Caco-2 (cell line): ENCODE results near the gene TUBB4B. TPM values are rescaled to one million over a fixed set of nuclear protein-coding genes. Genes with fewer than 3 reads are reported as not detected.

Source experiments
- BruUV-seq: library from RNA; stranded (reverse); fragments of 400-500 nt; replicated peaks from 2 replicates; lab custom pipeline; 2021; lab: Mats Ljungman, UMichigan
- CTCF ChIA-PET: fragments of 300-600 bp; sonication (Branson Sonifier 250); formaldehyde crosslinking; loops from one replicate; lab custom pipeline; 2022; ENCODE audit warnings: antibody characterized with exemption; lab: Charles Lee
- POLR2A ChIA-PET: fragments of 300-600 bp; sonication (Branson Sonifier 250); formaldehyde crosslinking; loops from one replicate; lab custom pipeline; 2022; ENCODE audit warnings: antibody characterized with exemption; lab: Charles Lee
- DNase-seq, 2 experiments: peaks; one replicate each; pipeline versions ENCODE4 v3.0.0 to v3.0.0-alpha.2; 2020 to 2022
- H3K27me3 ChIP-seq: replicated peaks from 2 replicates; pipeline ENCODE4 v1.6.0; 2011; ENCODE audit warnings: low read length; ENCODE audit not compliant: control insufficient read depth, insufficient read depth
- H3K36me3 ChIP-seq: 2 replicates; pipeline ENCODE4 v1.5.1; 2011; ENCODE audit warnings: low read length; ENCODE audit not compliant: control insufficient read depth, insufficient read depth
- H3K4me1 ChIP-seq: fragments of 250-450 bp; sonication (Bioruptor Pico); 2 replicates; pipeline ENCODE4 v1.5.1; 2020; ENCODE audit warnings: mild to moderate bottlenecking
- H3K4me3 ChIP-seq: 2 replicates; pipeline ENCODE4 v1.5.1; 2011; ENCODE audit warnings: low read depth, mild to moderate bottlenecking, control low read depth, low read length
- H3K9me3 ChIP-seq: fragments of 250-450 bp; sonication (Bioruptor Pico); 2 replicates; pipeline ENCODE4 v1.5.1; 2020; ENCODE audit warnings: mild to moderate bottlenecking, moderate library complexity
- H3K27ac Mint-ChIP-seq: one replicate; pipeline ENCODE4 v1.8.0; 2022; ENCODE audit warnings: mixed read lengths; ENCODE audit not compliant: unreplicated experiment
- H3K27me3 Mint-ChIP-seq: one replicate; pipeline ENCODE4 v1.8.0; 2022; ENCODE audit warnings: mixed read lengths; ENCODE audit not compliant: insufficient read depth, unreplicated experiment
- H3K36me3 Mint-ChIP-seq: one replicate; pipeline ENCODE4 v1.8.0; 2022; ENCODE audit warnings: mild to moderate bottlenecking, mixed read lengths; ENCODE audit not compliant: insufficient read depth, unreplicated experiment
- H3K4me1 Mint-ChIP-seq: one replicate; pipeline ENCODE4 v1.8.0; 2022; ENCODE audit warnings: low read depth, mixed read lengths; ENCODE audit not compliant: unreplicated experiment
- H3K4me3 Mint-ChIP-seq: one replicate; pipeline ENCODE4 v1.8.0; 2022; ENCODE audit warnings: mild to moderate bottlenecking, moderate library complexity, mixed read lengths; ENCODE audit not compliant: unreplicated experiment
- H3K9me3 Mint-ChIP-seq: one replicate; pipeline ENCODE4 v1.8.0; 2022; ENCODE audit warnings: mixed read lengths; ENCODE audit not compliant: unreplicated experiment
- CTCF ChIP-seq, 2 experiments: fragments of 200-600 bp in 1 of 2; IDR thresholded peaks; 1 replicate in 1 of 2; 2 replicates in 1 of 2; pipeline versions ENCODE4 v1.5.1 to v1.8.0; 2011 to 2022; ENCODE audit warnings: antibody characterized with exemption in 1 of 2, control low read depth in 1 of 2, inconsistent platforms in 1 of 2, low read depth in 1 of 2, low read length in 1 of 2, mild to moderate bottlenecking in 1 of 2, moderate library complexity in 1 of 2; ENCODE audit not compliant: insufficient read depth in 1 of 2, severe bottlenecking in 1 of 2, unreplicated experiment in 1 of 2
- intact Hi-C: fragments of 100-400 bp; cut with micrococcal nuclease; formaldehyde crosslinking; loops from one replicate; pipeline ENCODE4 v1.10.0; 2022; ENCODE audit not compliant: unreplicated experiment
- total RNA-seq: library from RNA; stranded (reverse); gene quantifications from 2 replicates; pipeline ENCODE4 v1.2.3, GENCODE V29; 2022

Gene TUBB4B
- total RNA-seq, 1 experiment from 2014 or later, result 487 TPM

- Mint-ChIP-seq H3K4me3 (peak overlapping the region; percentile 51), H3K27me3 (no peaks in the 10 kb centered on the region), H3K4me1 (peaks cover 6% of the 10 kb centered on the region), H3K27ac (no peak overlapping the region), H3K9me3 (no peaks in the 10 kb centered on the region), H3K36me3 (peaks cover 34% of the 10 kb centered on the region)
- TF ChIP-seq CTCF (IDR thresholded peaks at IDR 0.05; ENCODE audit: insufficient read depth in 1 of 2, low read depth in 1 of 2, low read length in 1 of 2, severe bottlenecking in 1 of 2, unreplicated experiment in 1 of 2), result no peak
- POLR2A ChIA-PET, result no interaction called here
- no TSS peak for BruUV-seq
- intact Hi-C loops, result loop anchor here (1.0 kb wide), 1 partner anchor 20 kb away; the partner anchor contains the start of gene TPRN
- Histone ChIP-seq H3K36me3 (no peaks in the 10 kb centered on the region), H3K4me1 (peaks cover 25% of the 10 kb centered on the region), H3K27me3 (no peaks in the 10 kb centered on the region), H3K4me3 (no peak overlapping the region), H3K9me3 (no peaks in the 10 kb centered on the region)
- CTCF ChIA-PET, result no interaction called here
- no peak for DNase-seq
Observed at GRCh38 chr9:137219757-137220316, 21.2 kb upstream of the TUBB4B start.

- Mint-ChIP-seq H3K4me1 (peaks cover 6% of the 10 kb centered on the region), H3K36me3 (peaks cover 33% of the 10 kb centered on the region), H3K4me3 (peak overlapping the region; percentile 51), H3K27ac (no peak overlapping the region), H3K9me3 (no peaks in the 10 kb centered on the region), H3K27me3 (no peaks in the 10 kb centered on the region)
- no peaks in the 10 kb centered on the region for H3K36me3 ChIP-seq
- no peak for DNase-seq
- no peaks in the 10 kb centered on the region for H3K9me3 ChIP-seq
- intact Hi-C loops, result no loop called here
- POLR2A ChIA-PET, result no interaction called here
- CTCF ChIA-PET, result interaction anchor here (0.7 kb wide), 1 partner anchor 16 kb away, joined by 4 read pairs; no protein-coding TSS in a partner anchor
- H3K4me3 ChIP-seq, result no peak overlapping the region
- no peaks in the 10 kb centered on the region for H3K27me3 ChIP-seq
- no peak for TF ChIP-seq CTCF (IDR thresholded peaks at IDR 0.05; ENCODE audit: insufficient read depth in 1 of 2, low read depth in 1 of 2, low read length in 1 of 2, severe bottlenecking in 1 of 2, unreplicated experiment in 1 of 2)
- no TSS peak for BruUV-seq
- peaks cover 25% of the 10 kb centered on the region for H3K4me1 ChIP-seq
Observed at GRCh38 chr9:137220317-137221094, 20.6 kb upstream of the TUBB4B start.

- no TSS peak for BruUV-seq
- no peaks in the 10 kb centered on the region for H3K9me3 Mint-ChIP-seq
- ChIA-PET CTCF (interaction anchor here (0.7 kb wide), 1 partner anchor 15 kb away, joined by 4 read pairs; no protein-coding TSS in a partner anchor), POLR2A (interaction anchor here (3.3 kb wide), 1 partner anchor 19 kb away, joined by 27 read pairs; the partner anchor contains the start of gene TUBB4B)
- Histone ChIP-seq H3K4me3 (peak overlapping the region; percentile 69), H3K4me1 (peaks cover 25% of the 10 kb centered on the region), H3K36me3 (no peaks in the 10 kb centered on the region), H3K9me3 (no peaks in the 10 kb centered on the region), H3K27me3 (no peaks in the 10 kb centered on the region)
- H3K4me1 Mint-ChIP-seq, result peaks cover 6% of the 10 kb centered on the region
- peaks cover 33% of the 10 kb centered on the region for H3K36me3 Mint-ChIP-seq
- DNase-seq, result no peak
- H3K27ac Mint-ChIP-seq, result no peak overlapping the region
- TF ChIP-seq CTCF (IDR thresholded peaks at IDR 0.05; ENCODE audit: insufficient read depth in 1 of 2, low read depth in 1 of 2, low read length in 1 of 2, severe bottlenecking in 1 of 2, unreplicated experiment in 1 of 2), result no peak
- intact Hi-C loops, result no loop called here
- no peaks in the 10 kb centered on the region for H3K27me3 Mint-ChIP-seq
- peak overlapping the region; percentile 85 for H3K4me3 Mint-ChIP-seq
Observed at GRCh38 chr9:137221095-137221505, 20.0 kb upstream of the TUBB4B start.
